NCI-H2171 (cell line): ENCODE results near the gene TMEM163.

Source experiments
- DNase-seq: peaks from one replicate; lab custom pipeline; 2025; lab: John Stamatoyannopoulos, UW

Gene TMEM163

DNA sequence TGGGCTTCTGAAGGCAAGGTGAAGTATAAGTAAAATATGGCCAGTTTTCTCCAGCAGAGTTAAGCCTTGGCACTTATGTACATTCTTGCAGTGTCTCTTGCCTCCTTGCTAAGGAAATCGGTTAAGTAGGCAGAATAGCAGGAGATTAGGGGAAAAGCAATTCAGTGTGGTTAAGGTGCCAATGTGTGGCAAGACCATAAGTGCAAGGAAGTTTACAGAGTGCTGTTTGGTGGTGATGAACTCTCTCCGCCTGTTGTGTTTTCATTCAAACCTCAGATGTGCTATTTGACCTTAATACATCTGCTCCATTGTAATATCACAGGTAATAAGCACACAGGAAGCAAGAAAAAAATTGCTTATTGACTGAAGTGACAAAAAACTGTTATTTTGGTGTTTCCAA lies 308.8 kb downstream of the TMEM163 start:
- no peak for DNase-seq

DNA sequence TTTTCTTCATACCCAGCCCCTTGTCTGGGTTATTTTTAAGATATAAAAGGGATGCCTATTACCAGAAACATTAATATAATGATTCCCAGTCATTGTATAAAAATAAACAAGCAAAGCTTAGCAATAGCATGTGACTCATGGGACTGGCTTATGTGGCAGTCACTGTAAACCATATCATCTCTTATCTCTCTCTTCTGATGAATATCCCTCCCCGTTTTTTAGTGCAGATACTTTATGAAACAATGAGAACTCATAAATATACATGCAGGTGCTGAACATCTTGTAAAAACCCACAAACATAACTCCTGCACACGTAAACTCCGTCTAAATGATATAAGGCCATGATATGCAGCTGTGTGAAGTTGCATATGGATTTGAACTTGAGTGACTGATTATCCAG lies 310.0 kb downstream of the TMEM163 start:
- DNase-seq, result no peak

DNA sequence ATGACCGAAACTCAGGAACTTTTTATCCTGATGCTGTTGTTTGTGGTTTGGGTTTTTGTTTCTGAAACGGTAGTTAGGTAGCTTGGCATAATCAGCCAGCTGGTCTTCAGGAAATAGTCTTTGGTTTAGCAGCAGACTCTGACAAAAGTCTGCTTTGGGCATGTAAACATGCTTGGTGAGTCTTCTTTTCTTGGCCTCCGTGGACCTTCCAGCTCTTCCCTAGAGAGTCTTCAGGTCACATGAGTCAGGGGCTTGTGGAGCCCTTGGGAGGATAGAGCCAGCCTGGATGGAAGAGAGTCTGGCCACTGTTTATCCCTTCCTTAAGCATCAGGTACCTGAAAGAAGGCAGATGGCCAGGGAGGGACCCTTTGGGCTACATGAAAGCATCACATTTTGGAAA lies 310.4 kb downstream of the TMEM163 start:
- no peak for DNase-seq

DNA sequence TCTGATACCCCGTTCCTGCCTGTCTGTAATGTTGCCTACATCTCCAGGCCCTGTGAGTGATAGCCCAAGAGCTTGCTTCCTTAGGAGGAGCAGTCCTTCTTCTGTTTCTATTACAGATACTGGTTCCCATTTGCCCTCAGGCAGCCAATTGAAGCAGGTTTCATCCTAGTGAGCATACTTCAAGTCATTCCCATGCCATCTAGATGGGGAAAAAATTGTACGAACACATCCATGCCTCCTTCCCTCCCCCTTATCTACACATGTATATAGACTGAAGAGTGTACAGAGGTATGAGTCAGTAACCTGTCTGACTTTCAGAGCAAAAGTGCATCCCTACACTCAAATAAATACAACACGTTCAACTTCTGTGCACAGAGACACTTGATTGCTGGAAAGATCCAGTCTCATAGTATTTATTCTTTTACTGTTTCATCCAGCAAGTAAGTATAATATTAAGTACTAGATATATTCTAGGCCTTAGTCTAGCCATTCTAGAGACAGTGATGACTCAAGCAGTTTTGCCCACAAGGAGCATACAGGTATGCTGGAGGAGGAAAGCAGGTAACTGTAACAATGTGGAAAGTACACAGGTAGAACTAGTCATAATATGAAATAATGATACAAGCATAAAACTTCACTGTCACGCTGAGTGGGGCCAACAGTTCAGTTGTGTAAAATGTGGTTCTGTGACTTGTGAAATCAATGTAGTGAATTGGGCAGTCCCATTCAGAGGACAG lies 311.5 kb downstream of the TMEM163 start:
- no peak for DNase-seq

DNA sequence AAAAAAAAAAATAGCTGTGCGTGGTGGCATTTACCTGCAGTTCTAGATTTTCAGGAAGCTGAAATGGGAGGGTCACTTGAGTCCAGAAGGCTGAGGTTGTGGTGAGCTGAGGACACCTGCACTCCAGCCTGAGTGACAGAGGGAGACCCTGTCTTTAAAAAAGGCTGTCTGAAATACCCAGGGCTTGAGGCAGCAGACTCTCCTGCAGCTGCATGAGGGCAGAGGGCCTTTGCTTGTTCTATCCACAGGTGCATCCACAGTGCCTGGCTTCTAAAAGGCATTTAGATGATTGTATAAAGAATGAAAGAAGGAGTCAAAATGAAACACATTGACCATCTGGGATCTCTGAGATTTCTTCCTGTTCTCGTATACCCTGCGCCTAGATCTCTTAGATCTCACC lies 312.1 kb downstream of the TMEM163 start:
- DNase-seq, result no peak

GRCh38 chr2:134406311-134406710 lies 312.5 kb downstream of the TMEM163 start:
- no peak for DNase-seq
